ENCODE measurements around the gene CEP57L1. TPM values are rescaled to one million over a fixed set of nuclear protein-coding genes. Genes with fewer than 3 reads are reported as not detected.

Gene CEP57L1
- total and polyA plus RNA-seq, 7 donors, result 5.1 to 20.7 (median 6.4) TPM

DNA sequence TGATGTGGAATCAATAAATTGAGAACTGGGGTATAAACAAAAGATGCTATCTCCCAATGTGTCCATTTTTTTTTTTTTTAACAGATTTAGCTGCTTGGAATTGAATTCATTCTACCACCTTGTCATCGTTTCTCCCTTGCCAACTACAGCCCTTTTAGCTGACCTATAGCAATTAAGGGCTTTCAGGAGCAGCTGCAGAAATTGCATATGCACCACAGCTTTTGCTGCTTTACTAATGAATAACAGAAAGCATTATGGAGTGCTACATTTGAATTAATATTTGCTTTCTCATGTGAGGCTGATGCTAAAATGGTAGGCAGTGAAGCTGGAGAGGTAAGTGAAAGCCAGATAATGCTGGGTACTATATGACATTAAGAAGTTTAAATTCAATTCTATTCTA is 6.3 kb upstream of the CEP57L1 start:
- H3K27ac ChIP-seq, result peak overlapping the region; percentile 98
- WGBS, 3 donors, result 21 to 23% (median 22%) methylated on average over 1 of the region's 1 CpG
- TF ChIP-seq, protein P1, sequence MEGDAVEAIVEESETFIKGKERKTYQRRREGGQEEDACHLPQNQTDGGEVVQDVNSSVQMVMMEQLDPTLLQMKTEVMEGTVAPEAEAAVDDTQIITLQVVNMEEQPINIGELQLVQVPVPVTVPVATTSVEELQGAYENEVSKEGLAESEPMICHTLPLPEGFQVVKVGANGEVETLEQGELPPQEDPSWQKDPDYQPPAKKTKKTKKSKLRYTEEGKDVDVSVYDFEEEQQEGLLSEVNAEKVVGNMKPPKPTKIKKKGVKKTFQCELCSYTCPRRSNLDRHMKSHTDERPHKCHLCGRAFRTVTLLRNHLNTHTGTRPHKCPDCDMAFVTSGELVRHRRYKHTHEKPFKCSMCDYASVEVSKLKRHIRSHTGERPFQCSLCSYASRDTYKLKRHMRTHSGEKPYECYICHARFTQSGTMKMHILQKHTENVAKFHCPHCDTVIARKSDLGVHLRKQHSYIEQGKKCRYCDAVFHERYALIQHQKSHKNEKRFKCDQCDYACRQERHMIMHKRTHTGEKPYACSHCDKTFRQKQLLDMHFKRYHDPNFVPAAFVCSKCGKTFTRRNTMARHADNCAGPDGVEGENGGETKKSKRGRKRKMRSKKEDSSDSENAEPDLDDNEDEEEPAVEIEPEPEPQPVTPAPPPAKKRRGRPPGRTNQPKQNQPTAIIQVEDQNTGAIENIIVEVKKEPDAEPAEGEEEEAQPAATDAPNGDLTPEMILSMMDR (IDR thresholded peaks at IDR 0.05), result no peak
- no peaks in the 10 kb centered on the region for H3K9me3 ChIP-seq
- no peak for DNase-seq
- H3K36me3 ChIP-seq (ENCODE audit: insufficient read depth in 1 of 2, low read depth in 1 of 2), result peaks cover 6 to 14% of the 10 kb centered on the region in 2 donors
- peaks cover 53% of the 10 kb centered on the region for H3K4me1 ChIP-seq
- no peak for ATAC-seq
- H3K4me3 ChIP-seq, result peak overlapping the region; percentile 77
- no peaks in the 10 kb centered on the region for H3K27me3 ChIP-seq (ENCODE audit: insufficient read depth in 3 of 3, low read length in 2 of 3)
- intact Hi-C loops (cut with DNase I), result no loop called here

DNA sequence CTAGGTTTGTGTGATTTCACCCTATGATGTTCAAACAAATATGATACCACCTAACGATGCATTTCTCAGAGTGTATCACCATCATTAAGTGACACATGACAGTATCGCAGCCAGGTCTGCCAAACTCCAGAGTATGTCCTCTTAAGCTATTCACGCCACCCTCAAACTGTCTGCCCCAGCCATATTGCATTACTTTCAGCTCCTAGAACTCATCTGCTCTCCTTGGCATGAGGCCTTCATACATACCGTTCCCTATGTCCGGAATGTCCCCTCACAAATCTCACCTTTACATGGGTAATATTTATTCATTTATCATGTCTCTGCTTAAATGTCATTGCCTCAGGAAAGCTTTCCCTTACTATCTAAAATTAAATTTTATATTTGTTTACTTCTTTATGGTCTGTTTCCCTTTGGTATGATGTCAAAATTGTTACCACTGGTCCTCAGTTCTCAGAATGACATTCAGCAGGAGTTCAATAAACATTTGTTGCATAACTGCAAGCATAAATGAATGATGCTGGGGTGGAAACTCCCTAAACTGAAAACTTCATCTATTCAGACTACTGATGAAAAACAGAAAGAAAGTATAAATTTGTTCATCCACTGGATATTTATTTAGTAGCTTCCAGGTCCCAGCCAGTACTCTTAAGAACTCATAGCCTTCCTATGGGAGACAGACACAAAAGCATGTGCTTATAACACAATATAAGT is 3.8 kb upstream of the CEP57L1 start:
- Histone ChIP-seq H3K4me1 (peaks cover 50% of the 10 kb centered on the region), H3K9me3 (no peaks in the 10 kb centered on the region), H3K27ac (peak overlapping the region; percentile 98)

DNA sequence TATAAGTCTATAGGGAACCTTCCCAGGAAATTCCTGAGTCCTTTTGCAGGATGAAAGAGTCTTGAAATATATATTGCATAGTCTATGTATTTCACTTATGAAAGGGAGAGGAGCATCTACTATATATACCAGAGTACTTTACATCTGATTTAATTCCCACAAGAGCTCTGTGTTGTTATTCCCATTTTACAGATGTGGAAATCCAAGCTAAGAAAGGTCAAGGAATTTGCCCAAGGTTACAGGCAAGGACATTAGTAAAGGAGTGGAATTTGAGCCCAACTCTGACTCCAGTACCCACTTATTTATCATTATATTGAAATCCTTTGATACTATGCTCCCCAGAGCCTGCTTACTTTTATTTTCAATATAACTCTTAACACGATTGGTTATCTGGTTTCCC is 3.2 kb upstream of the CEP57L1 start:
- Histone ChIP-seq H3K36me3 (ENCODE audit: insufficient read depth in 1 of 2, low read depth in 1 of 2) (peaks cover 0 to 6% of the 10 kb centered on the region in 2 donors), H3K4me3 (peak overlapping the region; percentile 77), H3K27ac (peak overlapping the region; percentile 98), H3K27me3 (ENCODE audit: insufficient read depth in 3 of 3, low read length in 2 of 3) (no peaks in the 10 kb centered on the region), H3K9me3 (no peaks in the 10 kb centered on the region), H3K4me1 (peaks cover 54% of the 10 kb centered on the region)
- no peak for DNase-seq
- intact Hi-C loops (cut with DNase I), result loop anchor here (5.0 to 10.0 kb wide), 3 partner anchors 210 to 290 kb away; partner anchors contain the start of gene CD164 (in 1 of the 2)
- 7 to 15% (median 9%) methylated on average over 1 of the region's 1 CpG for WGBS, 3 donors
- no peak for ATAC-seq
- TF ChIP-seq, protein P1 (IDR thresholded peaks at IDR 0.05), result no peak

More for the DNA sequence above, 3.8 kb upstream of the CEP57L1 start:
- DNase-seq (peak; percentile 33 to 84), ATAC-seq (peak; percentile 11 to 62 (median 53))
- 32 to 43% (median 37%) methylated on average over 5 of the region's 5 CpGs for WGBS, 3 donors
- Histone ChIP-seq H3K4me3 (peak overlapping the region; percentile 77), H3K27me3 (ENCODE audit: insufficient read depth in 3 of 3, low read length in 2 of 3) (no peaks in the 10 kb centered on the region), H3K36me3 (ENCODE audit: insufficient read depth in 1 of 2, low read depth in 1 of 2) (peaks cover 0 to 6% of the 10 kb centered on the region in 2 donors)
- intact Hi-C loops (cut with DNase I), result loop anchor here (5.0 to 10.0 kb wide), 3 partner anchors 211 to 291 kb away; partner anchors contain the start of gene CD164 (in 1 of the 2)
- TF ChIP-seq, protein P1 (IDR thresholded peaks at IDR 0.05), result no peak

DNA sequence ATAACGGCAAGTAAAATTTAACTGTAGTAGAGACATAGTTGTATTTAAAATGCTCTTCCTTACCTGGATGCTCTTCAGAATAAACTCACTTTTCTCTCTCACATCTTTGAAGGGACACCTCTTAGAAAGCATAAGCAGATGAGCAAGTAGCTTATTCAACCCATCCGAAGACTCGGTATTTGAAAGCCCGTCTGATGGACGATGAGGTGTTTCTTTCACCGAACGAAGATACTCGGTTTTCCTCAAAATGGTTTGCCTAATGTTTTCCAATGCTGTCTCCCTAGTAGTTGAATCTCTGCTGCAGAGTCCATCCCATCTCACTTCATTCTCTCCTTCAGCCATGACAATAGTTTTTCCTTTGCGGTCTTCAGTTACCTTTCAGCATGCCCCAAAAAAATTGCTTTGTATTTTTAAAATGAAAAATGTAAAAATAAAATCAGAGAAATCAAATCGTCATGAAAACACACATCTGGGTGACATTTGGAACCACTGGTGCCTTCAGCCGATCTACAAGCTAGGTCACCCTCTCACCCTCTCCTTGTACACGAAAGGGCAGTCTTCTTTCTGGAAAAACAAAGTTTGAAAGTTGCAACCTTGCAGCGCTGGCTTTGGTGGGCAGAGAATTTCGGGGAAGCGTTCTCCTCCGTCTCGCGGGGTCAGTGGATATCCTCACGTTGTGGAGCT is 1.4 kb upstream of the CEP57L1 start:
- 0 to 1% (median 1%) methylated on average over 19 of the region's 19 CpGs for WGBS, 3 donors
- ATAC-seq (no peak), DNase-seq (no peak)
- intact Hi-C loops (cut with DNase I), result loop anchor here (5.0 to 10.0 kb wide), 3 partner anchors 208 to 288 kb away; partner anchors contain the start of gene CD164 (in 1 of the 2)
- H3K36me3 ChIP-seq (ENCODE audit: insufficient read depth in 1 of 2, low read depth in 1 of 2), result peaks cover 0 to 6% of the 10 kb centered on the region in 2 donors
- peak overlapping the region; percentile 98 for H3K27ac ChIP-seq
- TF ChIP-seq, protein P1 (IDR thresholded peaks at IDR 0.05), result no peak
- no peaks in the 10 kb centered on the region for H3K27me3 ChIP-seq (ENCODE audit: insufficient read depth in 3 of 3, low read length in 2 of 3)
- H3K9me3 ChIP-seq, result no peaks in the 10 kb centered on the region
- H3K4me3 ChIP-seq, result peak overlapping the region; percentile 77
- H3K4me1 ChIP-seq, result peaks cover 43% of the 10 kb centered on the region

Data from psoas muscle (tissue), 8 donors.